Cortex of kidney (tissue), 1 donor: ENCODE data around the gene HELB.
"Not testable (repeated sequence)": the region's sequence is repeated elsewhere in the genome, so short reads cannot be mapped to it uniquely, and the experiment has no call there.

Experiments
- DNase-seq: peaks from one replicate; lab custom pipeline; 2025; lab: John Stamatoyannopoulos, UW

The HELB gene

GRCh38 chr12:66303316-66303804 lies 1.1 kb downstream of the HELB start:
- DNase-seq, result not testable (repeated sequence)

GRCh38 chr12:66304296-66304900 lies 2.1 kb downstream of the HELB start:
- DNase-seq, result no peak

DNA sequence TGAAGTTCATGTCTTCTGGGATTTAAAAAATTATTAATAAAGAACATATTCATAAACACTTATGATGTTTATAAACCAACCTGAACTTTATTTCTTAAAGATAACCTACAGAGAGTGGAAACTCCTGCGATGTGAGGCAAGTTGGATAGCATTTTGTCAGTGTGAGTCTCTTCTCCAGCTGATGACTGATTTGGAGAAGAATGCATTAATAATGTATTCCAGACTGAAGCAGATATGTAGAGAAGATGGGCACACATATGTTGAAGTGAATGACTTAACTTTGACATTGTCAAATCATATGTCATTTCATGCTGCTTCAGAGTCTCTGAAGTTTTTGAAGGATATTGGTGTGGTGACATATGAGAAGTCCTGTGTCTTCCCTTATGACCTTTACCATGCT lies 7.3 kb downstream of the HELB start:
- no peak for DNase-seq

GRCh38 chr12:66312189-66312588 lies 9.9 kb downstream of the HELB start:
- no peak for DNase-seq

- DNase-seq, result no peak
Measured at GRCh38 chr12:66314278-66314677, 12.0 kb downstream of the HELB start.

DNA sequence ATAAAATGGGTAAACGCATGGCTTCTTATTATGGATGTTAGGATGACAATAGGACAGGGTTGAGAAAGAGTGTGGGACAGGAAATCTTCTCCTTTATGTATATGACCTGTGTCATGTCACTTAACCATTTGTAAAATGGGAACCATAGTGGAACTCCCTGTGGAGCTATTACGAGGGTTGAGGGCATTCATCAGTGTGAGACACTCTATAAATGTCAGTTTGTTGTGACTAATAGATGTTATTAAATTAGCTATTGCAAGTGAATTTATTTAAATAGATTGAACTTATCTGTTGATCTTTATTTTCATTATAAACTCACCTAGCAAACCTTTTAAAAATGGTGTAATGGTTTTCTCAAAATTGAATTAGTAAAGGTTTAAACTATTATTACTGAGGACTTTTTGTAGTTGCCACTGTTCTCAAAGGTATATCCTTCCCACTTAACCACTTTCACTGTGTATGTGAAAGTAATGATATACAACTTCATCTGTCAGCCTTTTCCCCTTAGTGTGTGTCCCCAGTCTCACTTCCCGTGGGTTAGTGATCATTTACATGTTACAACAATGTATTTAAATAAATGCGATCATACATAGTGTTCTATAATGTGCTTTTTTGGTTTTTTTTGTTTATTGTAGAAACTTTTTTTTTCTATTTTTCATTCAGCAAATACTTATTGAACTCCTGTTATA lies 17.1 kb downstream of the HELB start:
- DNase-seq, result no peak

GRCh38 chr12:66320996-66321395 lies 18.7 kb downstream of the HELB start:
- no peak for DNase-seq

GRCh38 chr12:66321435-66321834 lies 19.1 kb downstream of the HELB start:
- no peak for DNase-seq

DNA sequence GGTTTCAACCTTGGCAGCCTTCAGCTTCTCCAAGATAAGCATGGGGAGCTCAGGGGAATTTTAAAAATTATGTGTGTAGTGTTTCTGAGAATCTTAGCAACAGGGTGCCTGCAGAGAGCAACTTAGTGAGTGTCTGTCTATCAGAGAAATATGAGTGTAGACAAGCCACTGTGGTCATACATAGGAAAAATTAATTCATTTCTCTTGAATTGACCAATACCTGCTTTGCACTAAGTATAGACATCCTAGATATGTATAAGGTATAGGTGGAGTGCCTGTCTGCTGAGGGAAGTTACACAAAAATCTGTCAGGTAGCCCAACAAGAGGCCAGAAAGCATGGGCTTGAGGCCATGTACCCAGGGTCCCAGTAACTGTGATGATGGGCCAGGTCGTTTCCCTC lies 20.7 kb downstream of the HELB start:
- no peak for DNase-seq

DNA sequence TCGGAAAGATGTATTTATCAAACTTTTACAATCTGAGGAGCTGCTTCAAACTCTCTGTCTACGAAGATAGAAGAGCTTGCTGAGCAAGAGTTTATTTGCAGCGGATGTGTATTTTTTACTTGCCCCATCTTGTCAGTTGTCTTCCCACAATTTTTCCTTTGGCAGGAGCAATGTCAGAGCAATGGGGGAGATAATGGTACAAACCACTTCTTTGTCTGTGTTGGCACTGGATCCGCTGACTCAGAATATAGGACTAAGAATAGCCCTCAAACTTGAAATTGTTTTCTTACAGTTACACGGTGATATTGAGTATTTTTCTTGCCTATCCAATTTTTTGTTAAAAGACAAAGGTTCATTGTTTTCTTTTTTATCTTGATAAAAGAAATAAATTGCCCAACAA lies 27.6 kb downstream of the HELB start:
- no peak for DNase-seq

- DNase-seq, result no peak
Measured at GRCh38 chr12:66331016-66331415, 28.7 kb downstream of the HELB start.

DNA sequence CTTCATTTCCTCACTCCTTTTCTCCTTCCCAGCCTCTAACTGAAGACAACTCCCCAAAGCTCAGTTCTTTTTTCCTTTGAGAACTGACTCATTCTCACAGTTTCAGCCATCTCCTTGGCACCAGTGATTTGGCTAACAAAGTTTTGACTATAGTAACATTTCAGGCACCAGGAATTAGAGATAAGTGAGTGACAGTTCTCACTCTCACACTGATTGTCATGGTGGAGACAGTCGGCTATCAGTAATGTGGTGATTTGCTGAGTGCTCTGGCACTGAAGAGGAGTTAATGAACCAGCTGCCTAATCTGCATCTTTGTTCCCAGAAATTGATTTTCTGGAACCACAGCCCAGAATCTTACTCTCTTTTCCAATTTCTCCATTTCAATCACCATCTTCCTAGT lies 29.5 kb downstream of the HELB start:
- no peak for DNase-seq

DNA sequence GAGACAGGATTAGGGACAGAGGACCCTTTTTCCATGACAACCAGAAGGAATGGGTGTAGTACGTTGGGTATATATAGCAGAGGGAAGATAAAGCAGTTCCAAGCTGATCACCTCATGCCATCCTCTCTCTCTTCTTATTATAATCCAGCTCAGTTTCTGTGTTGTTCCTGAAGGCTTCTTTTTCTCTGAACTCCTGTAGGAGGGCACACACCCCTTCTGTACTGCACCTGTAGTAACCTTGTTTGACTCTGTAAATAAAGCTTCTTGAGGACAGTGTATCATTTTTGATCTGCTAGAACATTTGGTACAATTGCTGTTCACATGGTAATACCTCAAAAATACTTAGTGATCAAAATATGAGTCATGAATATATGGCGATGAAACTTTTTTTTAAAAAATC lies 33.5 kb downstream of the HELB start:
- DNase-seq, result no peak

GRCh38 chr12:66337381-66338010 lies 35.2 kb downstream of the HELB start:
- no peak for DNase-seq

GRCh38 chr12:66340131-66340530 lies 37.8 kb downstream of the HELB start:
- DNase-seq, result no peak

DNA sequence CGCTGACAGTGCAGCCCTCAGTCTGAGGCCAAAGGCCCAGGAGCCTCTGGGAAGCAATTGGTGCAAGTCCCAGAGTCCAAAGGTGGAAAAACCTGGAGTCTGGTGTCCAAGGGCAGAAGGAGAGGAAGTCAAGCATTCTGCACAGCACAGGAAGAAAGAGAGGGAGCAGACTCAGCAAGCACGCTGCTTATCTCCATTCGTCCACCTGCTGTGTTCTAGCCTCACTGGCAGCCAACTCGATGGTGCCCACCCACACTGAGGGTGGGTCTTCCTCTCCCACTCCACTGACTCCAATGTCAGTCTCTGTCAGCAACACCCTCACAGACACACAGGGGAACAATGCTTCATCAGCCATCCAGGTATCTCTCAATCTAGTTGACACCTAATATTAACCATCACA lies 38.8 kb downstream of the HELB start:
- no peak for DNase-seq

DNA sequence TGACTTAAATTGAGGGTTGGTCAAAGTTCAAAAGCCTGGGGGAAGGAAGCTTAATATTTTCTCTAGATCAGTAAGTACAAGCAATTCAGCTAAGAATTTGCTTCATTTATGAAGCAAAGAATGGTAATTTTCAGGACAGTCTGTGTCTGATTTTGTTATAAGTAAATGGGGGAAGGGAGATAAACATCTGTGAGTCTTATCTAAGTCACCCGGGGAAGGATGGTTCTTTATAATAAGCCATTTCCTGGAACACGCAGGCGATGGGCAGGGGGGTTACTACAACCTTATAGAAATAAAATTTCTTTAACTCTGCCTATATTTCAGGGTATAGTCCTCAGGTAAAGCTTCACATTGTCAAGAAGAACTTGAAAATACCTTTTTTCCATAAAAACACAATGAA lies 42.9 kb downstream of the HELB start:
- DNase-seq, result no peak

DNA sequence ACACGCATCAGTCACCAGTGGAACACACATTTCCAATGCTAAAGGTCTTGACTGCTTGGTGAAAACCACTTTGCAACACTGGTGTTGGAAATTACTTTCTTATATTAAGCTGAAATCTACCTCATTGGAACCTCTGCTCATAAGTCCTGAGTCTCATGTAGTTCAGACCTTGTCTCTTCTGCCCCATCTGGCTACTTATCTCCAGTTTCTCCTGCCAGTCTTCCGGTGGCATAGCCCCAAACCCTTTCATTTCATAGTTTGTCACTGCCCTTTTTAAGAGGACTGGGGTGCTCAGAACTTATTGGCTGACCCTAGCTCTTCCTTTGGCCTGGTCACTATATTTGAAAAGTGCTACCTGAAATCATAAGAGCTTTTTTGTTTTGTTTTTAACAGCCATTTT lies 43.7 kb downstream of the HELB start:
- no peak for DNase-seq

GRCh38 chr12:66351301-66351700 lies 49.0 kb downstream of the HELB start:
- DNase-seq, result no peak

DNA sequence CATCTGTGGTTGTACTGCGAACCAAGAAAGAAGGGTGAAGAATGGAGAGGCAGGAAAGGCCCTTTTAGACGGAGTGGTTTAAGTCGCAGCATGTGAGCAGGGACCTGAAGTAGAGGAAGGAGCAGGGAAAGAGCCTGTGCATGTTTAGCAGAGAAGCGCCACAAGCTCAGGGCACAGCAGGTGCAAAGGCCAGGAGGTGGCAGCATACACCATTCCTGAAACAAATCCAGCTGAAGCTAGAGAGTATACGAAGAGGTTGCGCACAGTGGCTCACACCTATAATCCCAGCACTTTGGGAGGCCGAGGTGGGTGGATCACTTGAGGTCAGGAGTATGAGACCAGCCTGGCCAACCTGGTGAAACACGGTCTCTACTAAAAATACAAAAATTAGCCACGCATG lies 49.9 kb downstream of the HELB start:
- no peak for DNase-seq

GRCh38 chr12:66352899-66353298 lies 50.6 kb downstream of the HELB start:
- no peak for DNase-seq

DNA sequence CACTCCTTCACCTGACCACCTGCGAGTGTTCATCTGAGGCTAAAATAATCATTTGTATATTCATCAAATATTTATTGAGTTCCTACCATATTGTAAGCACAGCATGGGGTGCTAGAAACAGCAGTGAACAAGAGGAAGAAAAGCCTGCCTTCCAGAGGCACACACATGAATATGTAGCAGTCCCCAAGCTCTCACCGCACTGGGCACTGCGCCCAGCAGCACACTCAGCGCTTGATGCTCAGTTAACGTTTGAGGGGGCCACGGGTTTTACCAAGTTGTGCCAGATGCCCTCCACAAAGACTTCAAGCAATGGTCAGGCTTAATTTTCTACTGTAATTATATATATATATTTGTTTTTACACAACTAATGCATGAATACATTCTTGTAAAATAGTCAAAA lies 52.0 kb downstream of the HELB start:
- no peak for DNase-seq

- DNase-seq, result no peak
Measured at GRCh38 chr12:66359300-66359699, 57.0 kb downstream of the HELB start.

GRCh38 chr12:66361703-66362102 lies 59.4 kb downstream of the HELB start:
- DNase-seq, result no peak
